ENCODE measurements around the gene RPS6KB2. TPM values are rescaled to one million over a fixed set of nuclear protein-coding genes. Genes with fewer than 3 reads are reported as not detected.

Gene RPS6KB2
- polyA plus RNA-seq, 1 donor from 2014 or later, result 92.8 TPM

- no peaks in the 10 kb centered on the region for H3K27me3 ChIP-seq (ENCODE audit: insufficient read depth, low read depth, low read length)
- H3K4me3 ChIP-seq (ENCODE audit: low read length), result no peak overlapping the region
- TF ChIP-seq REST (IDR thresholded peaks at IDR 0.05; ENCODE audit: borderline replicate concordance) (no peak), CTCF (IDR thresholded peaks at IDR 0.05; ENCODE audit: poor library complexity, severe bottlenecking) (no peak), TAF1 (IDR thresholded peaks at IDR 0.05; ENCODE audit: low read depth) (no peak), POLR2AphosphoS5 (IDR thresholded peaks at IDR 0.05) (no peak), EP300 (conservative IDR thresholded peaks at IDR 0.05; ENCODE audit: poor library complexity, severe bottlenecking) (no peak), MXI1 (conservative IDR thresholded peaks at IDR 0.05; ENCODE audit: poor library complexity, severe bottlenecking) (no peak), SMC3 (conservative IDR thresholded peaks at IDR 0.05; ENCODE audit: poor library complexity) (no peak), RAD21 (conservative IDR thresholded peaks at IDR 0.05) (no peak)
- no peaks in the 10 kb centered on the region for H3F3A ChIP-seq (ENCODE audit: insufficient read depth, low read length, poor library complexity, severe bottlenecking)
- H3K4me2 ChIP-seq (ENCODE audit: low read length), result no peak overlapping the region
- H3K9ac ChIP-seq (ENCODE audit: low read length), result no peak overlapping the region
- H3K9me2 ChIP-seq (ENCODE audit: insufficient read depth, low read length), result no peaks in the 10 kb centered on the region
- H4K20me1 ChIP-seq (ENCODE audit: insufficient read depth), result no peaks in the 10 kb centered on the region
- no peaks in the 10 kb centered on the region for H3K9me3 ChIP-seq (ENCODE audit: low read length)
- no peak overlapping the region for H3K27ac ChIP-seq (ENCODE audit: low read length)
- no peaks in the 10 kb centered on the region for H3K36me3 ChIP-seq (ENCODE audit: insufficient read depth, low read length)
- H3K79me2 ChIP-seq (replicated peaks; ENCODE audit: insufficient read depth, low read length), result no peaks in the 10 kb centered on the region
- H2AFZ ChIP-seq (ENCODE audit: low read depth, low read length), result no peak overlapping the region
Measured at GRCh38 chr11:67406969-67407687, 21.2 kb upstream of the RPS6KB2 start.

- Histone ChIP-seq H3K79me2 (replicated peaks; ENCODE audit: insufficient read depth, low read length) (no peaks in the 10 kb centered on the region), H3K9ac (ENCODE audit: low read length) (no peak overlapping the region), H3K27ac (ENCODE audit: low read length) (no peak overlapping the region), H3K9me3 (ENCODE audit: low read length) (no peaks in the 10 kb centered on the region), H3K4me3 (ENCODE audit: low read length) (no peak overlapping the region), H4K20me1 (ENCODE audit: insufficient read depth) (no peaks in the 10 kb centered on the region), H3K4me2 (ENCODE audit: low read length) (no peak overlapping the region), H3K27me3 (ENCODE audit: insufficient read depth, low read depth, low read length) (no peaks in the 10 kb centered on the region), H3K36me3 (ENCODE audit: insufficient read depth, low read length) (no peaks in the 10 kb centered on the region), H3K9me2 (ENCODE audit: insufficient read depth, low read length) (no peaks in the 10 kb centered on the region), H2AFZ (ENCODE audit: low read depth, low read length) (no peak overlapping the region), H3F3A (ENCODE audit: insufficient read depth, low read length, poor library complexity, severe bottlenecking) (no peaks in the 10 kb centered on the region)
- TF ChIP-seq TAF1 (IDR thresholded peaks at IDR 0.05; ENCODE audit: low read depth) (no peak), EP300 (conservative IDR thresholded peaks at IDR 0.05; ENCODE audit: poor library complexity, severe bottlenecking) (no peak), RAD21 (conservative IDR thresholded peaks at IDR 0.05) (no peak), MXI1 (conservative IDR thresholded peaks at IDR 0.05; ENCODE audit: poor library complexity, severe bottlenecking) (no peak), POLR2AphosphoS5 (IDR thresholded peaks at IDR 0.05) (no peak)
Measured at GRCh38 chr11:67407688-67408163, 20.6 kb upstream of the RPS6KB2 start.
